Osteoblast (primary cell): Measurements from ENCODE around the gene MYO1G. TPM values are rescaled to one million over a fixed set of nuclear protein-coding genes. Genes with fewer than 3 reads are reported as not detected.
A peak's percentile ranks its signal among the peaks of the same experiment; 100 is the strongest.
"Not testable (repeated sequence)": the region's sequence is repeated elsewhere in the genome, so short reads cannot be mapped to it uniquely, and the experiment has no call there.

Experiments used
- DNase-seq: peaks from one replicate; pipeline ENCODE4 v3.0.0; 2011; ENCODE audit warnings: low spot score, mixed read lengths; ENCODE audit not compliant: insufficient read length; ENCODE audit errors: missing footprints
- H2AFZ ChIP-seq: 2 replicates; pipeline ENCODE4 v1.6.0; 2011; ENCODE audit warnings: mild to moderate bottlenecking, low read length
- H3K27ac ChIP-seq: 2 replicates; pipeline ENCODE4 v1.5.1; 2011; ENCODE audit warnings: mild to moderate bottlenecking, low read depth, low read length, moderate library complexity
- H3K27me3 ChIP-seq: 2 replicates; pipeline ENCODE4 v1.6.0; 2012; ENCODE audit warnings: mild to moderate bottlenecking, control low read depth, inconsistent platforms, low read length, moderate library complexity; ENCODE audit not compliant: insufficient read depth
- H3K36me3 ChIP-seq: 2 replicates; pipeline ENCODE4 v1.5.1; 2011; ENCODE audit warnings: mild to moderate bottlenecking, low read length, control low read depth, moderate library complexity; ENCODE audit not compliant: insufficient read depth
- H3K4me1 ChIP-seq: 2 replicates; pipeline ENCODE4 v1.5.1; 2011; ENCODE audit warnings: mild to moderate bottlenecking, low read length, control low read depth, moderate library complexity; ENCODE audit not compliant: insufficient read depth
- H3K4me2 ChIP-seq: 2 replicates; pipeline ENCODE4 v1.6.0; 2011; ENCODE audit warnings: mild to moderate bottlenecking, low read length; ENCODE audit not compliant: insufficient read depth
- H3K4me3 ChIP-seq: fragments of 200-600 bp; sonication (generic); 3 replicates; pipeline ENCODE4 v1.5.1; 2012; ENCODE audit warnings: mild to moderate bottlenecking, low read length, inconsistent platforms; ENCODE audit not compliant: insufficient read depth
- H3K79me2 ChIP-seq: 2 replicates; pipeline ENCODE4 v1.6.0; 2012; ENCODE audit warnings: mild to moderate bottlenecking, low read length, control low read depth, inconsistent platforms; ENCODE audit not compliant: insufficient read depth
- H3K9me3 ChIP-seq: 2 replicates; pipeline ENCODE4 v1.5.1; 2011; ENCODE audit warnings: low read depth, low read length, control low read depth
- H4K20me1 ChIP-seq: 2 replicates; pipeline ENCODE4 v1.6.0; 2012; ENCODE audit warnings: mild to moderate bottlenecking, low read length, control low read depth; ENCODE audit not compliant: insufficient read depth
- CTCF ChIP-seq: IDR thresholded peaks from 2 replicates; pipeline ENCODE4 v1.5.1; 2011; ENCODE audit warnings: mild to moderate bottlenecking, low read depth, low read length, moderate library complexity; ENCODE audit errors: extremely low read depth
- total RNA-seq: library from RNA; depleted of rRNA; stranded (reverse); fragments of >200 nt; gene quantifications from 2 replicates; pipeline ENCODE4 v1.2.3, GENCODE V29; 2012

MYO1G gene
- total RNA-seq, 1 donor = 0.36 TPM

GRCh38 chr7:44937426-44937825, 41.4 kb downstream of the MYO1G start:
- H3K36me3 ChIP-seq = no peaks in the 10 kb centered on the region
- no peaks in the 10 kb centered on the region for H3K4me1 ChIP-seq
- TF ChIP-seq CTCF = no peak
- no peak overlapping the region for H2AFZ ChIP-seq
- no peak overlapping the region for H3K4me3 ChIP-seq
- DNase-seq = no peak
- peaks cover 27% of the 10 kb centered on the region for H3K27me3 ChIP-seq
- H3K79me2 ChIP-seq = no peaks in the 10 kb centered on the region
- no peak overlapping the region for H3K4me2 ChIP-seq
- no peak overlapping the region for H3K27ac ChIP-seq
- no peaks in the 10 kb centered on the region for H4K20me1 ChIP-seq
- H3K9me3 ChIP-seq = no peaks in the 10 kb centered on the region

GRCh38 chr7:44936322-44936721, 42.5 kb downstream of the MYO1G start:
- H3K9me3 ChIP-seq = no peaks in the 10 kb centered on the region
- no peak for TF ChIP-seq CTCF
- DNase-seq = no peak
- no peak overlapping the region for H3K4me3 ChIP-seq
- H2AFZ ChIP-seq = no peak overlapping the region
- H3K27ac ChIP-seq = no peak overlapping the region
- H3K27me3 ChIP-seq = peaks cover 22% of the 10 kb centered on the region
- no peaks in the 10 kb centered on the region for H3K4me1 ChIP-seq
- H3K79me2 ChIP-seq = no peaks in the 10 kb centered on the region
- H4K20me1 ChIP-seq = no peaks in the 10 kb centered on the region
- H3K36me3 ChIP-seq = no peaks in the 10 kb centered on the region
- no peak overlapping the region for H3K4me2 ChIP-seq

GRCh38 chr7:44935583-44935982, 43.2 kb downstream of the MYO1G start:
- DNase-seq = no peak
- no peak overlapping the region for H3K4me3 ChIP-seq
- no peaks in the 10 kb centered on the region for H3K9me3 ChIP-seq
- TF ChIP-seq CTCF = no peak
- H2AFZ ChIP-seq = no peak overlapping the region
- H3K4me1 ChIP-seq = no peaks in the 10 kb centered on the region
- H3K4me2 ChIP-seq = no peak overlapping the region
- H3K79me2 ChIP-seq = no peaks in the 10 kb centered on the region
- H3K27ac ChIP-seq = no peak overlapping the region
- H4K20me1 ChIP-seq = no peaks in the 10 kb centered on the region
- no peaks in the 10 kb centered on the region for H3K36me3 ChIP-seq
- H3K27me3 ChIP-seq = peaks cover 22% of the 10 kb centered on the region

GRCh38 chr7:44935016-44935415, 43.8 kb downstream of the MYO1G start:
- H3K36me3 ChIP-seq = no peaks in the 10 kb centered on the region
- no peak overlapping the region for H3K27ac ChIP-seq
- H3K9me3 ChIP-seq = no peaks in the 10 kb centered on the region
- H3K4me3 ChIP-seq = no peak overlapping the region
- H3K4me1 ChIP-seq = no peaks in the 10 kb centered on the region
- H3K4me2 ChIP-seq = no peak overlapping the region
- DNase-seq = peak; percentile 57
- peaks cover 22% of the 10 kb centered on the region for H3K27me3 ChIP-seq
- H4K20me1 ChIP-seq = no peaks in the 10 kb centered on the region
- TF ChIP-seq CTCF = no peak
- H3K79me2 ChIP-seq = no peaks in the 10 kb centered on the region
- H2AFZ ChIP-seq = no peak overlapping the region

- not testable (repeated sequence) for H3K4me2 ChIP-seq, H3K79me2 ChIP-seq, H3K27ac ChIP-seq, H3K36me3 ChIP-seq, H3K4me1 ChIP-seq, H3K9me3 ChIP-seq, DNase-seq, H3K4me3 ChIP-seq, H2AFZ ChIP-seq, H4K20me1 ChIP-seq
- peaks cover 22% of the 10 kb centered on the region for H3K27me3 ChIP-seq
Measured at GRCh38 chr7:44934510-44934909, 44.3 kb downstream of the MYO1G start.
